A549 treated with ZK216348 at 1 μM for 4 hours (cell line): ENCODE data around the gene MISP. TPM values are rescaled to one million over a fixed set of nuclear protein-coding genes. Genes with fewer than 3 reads are reported as not detected.

Experiments used
- total RNA-seq: library from RNA; stranded (reverse); fragments of 200-300 nt; extraction: Qiagen RNA extraction; gene quantifications from 5 replicates; pipeline ENCODE4 v1.2.3, GENCODE V29; 2022; ENCODE audit warnings: low read depth

MISP gene
- total RNA-seq, result 57.6 to 105 TPM (median 93.9 TPM) in 5 replicates

GRCh38 chr19:750640-751423 lies at the start of gene MISP:
Gene MISP (plus strand): TSS chr19:751112. CDS start chr19:756947, 5,835 bp downstream.

GRCh38 chr19:708154-709143 lies 42.5 kb upstream of the MISP start, which contains the start of gene PALM:
Gene PALM (plus strand): TSS chr19:708935. CDS start chr19:709147, 212 bp downstream.

GRCh38 chr19:796692-797527 lies 46.0 kb downstream of the MISP start, which contains the start of gene PTBP1:
Gene PTBP1 (plus strand): TSS chr19:797452. CDS start chr19:797498, 46 bp downstream.

Other genes with a start within 250 kb of the MISP start
- 7.6 to 22.9 TPM (median 18.8 TPM) in 5 replicates for gene TPGS1, start 243.6 kb upstream of the MISP start, total RNA-seq
- 53.3 to 112 TPM (median 108 TPM) in 5 replicates for gene CDC34, start 219.4 kb upstream of the MISP start, total RNA-seq
- gene GZMM, start 207.1 kb upstream of the MISP start, total RNA-seq, result 0.28 to 0.63 TPM (median 0.43 TPM) in 4 of 5 replicates, not detected in the other
- gene BSG, start 178.5 kb upstream of the MISP start, total RNA-seq, result 506 to 741 TPM (median 712 TPM) in 5 replicates
- 20.5 to 50.9 TPM (median 41.7 TPM) in 5 replicates for gene HCN2, start 161.2 kb upstream of the MISP start, total RNA-seq
- gene POLRMT, start 117.6 kb upstream of the MISP start, total RNA-seq, result 68.8 to 114 TPM (median 109 TPM) in 5 replicates
- gene FGF22, start 111.2 kb upstream of the MISP start, total RNA-seq, result 0.21 to 1.0 TPM (median 0.87 TPM) in 5 replicates
- gene RNF126, start 87.9 kb upstream of the MISP start, total RNA-seq, result 47.8 to 75.4 TPM (median 73.2 TPM) in 5 replicates
- 142 to 260 TPM (median 223 TPM) in 5 replicates for gene FSTL3, start 74.7 kb upstream of the MISP start, total RNA-seq
- gene PRSS57, start 55.7 kb upstream of the MISP start, total RNA-seq, result not detected in 5 replicates
- 9.7 to 17.2 TPM (median 14.3 TPM) in 5 replicates for gene PALM, start 42.2 kb upstream of the MISP start, total RNA-seq
- 198 to 222 TPM (median 215 TPM) in 5 replicates for gene PTBP1, start 46.3 kb downstream of the MISP start, total RNA-seq
- 1.2 to 7.0 TPM (median 5.6 TPM) in 5 replicates for gene PLPPR3, start 70.8 kb downstream of the MISP start, total RNA-seq
- 0.26 to 0.27 TPM in 2 of 5 replicates, not detected in the others for gene AZU1, start 76.7 kb downstream of the MISP start, total RNA-seq
- 0.24 to 0.64 TPM (median 0.34 TPM) in 3 of 5 replicates, not detected in the others for gene PRTN3, start 89.9 kb downstream of the MISP start, total RNA-seq
- gene ELANE, start 101.2 kb downstream of the MISP start, total RNA-seq, result 0.15 to 0.16 TPM in 2 of 5 replicates, not detected in the others
- 5.8 to 25.7 TPM (median 20.6 TPM) in 5 replicates for gene CFD, start 108.6 kb downstream of the MISP start, total RNA-seq
- gene MED16, start 142.1 kb downstream of the MISP start, total RNA-seq, result 11.8 to 23.9 TPM (median 23.1 TPM) in 5 replicates
- gene RNU6-9, start 142.4 kb downstream of the MISP start, total RNA-seq, result not detected in 5 replicates
- gene R3HDM4, start 162.1 kb downstream of the MISP start, total RNA-seq, result 23.4 to 55.9 TPM (median 41.8 TPM) in 5 replicates
- gene KISS1R, start 166.2 kb downstream of the MISP start, total RNA-seq, result 0.21 to 0.62 TPM (median 0.42 TPM) in 4 of 5 replicates, not detected in the other
- 3.3 to 8.5 TPM (median 7.0 TPM) in 5 replicates for gene ARID3A, start 174.9 kb downstream of the MISP start, total RNA-seq
- 37.9 to 71.8 TPM (median 69.0 TPM) in 5 replicates for gene WDR18, start 233.2 kb downstream of the MISP start, total RNA-seq
- 0.88 to 4.3 TPM (median 3.3 TPM) in 5 replicates for gene GRIN3B, start 249.3 kb downstream of the MISP start, total RNA-seq